Neural crest cell (in vitro differentiated cells): Measurements from ENCODE around the gene SLC36A4. TPM values are rescaled to one million over a fixed set of nuclear protein-coding genes. Genes with fewer than 3 reads are reported as not detected.

Source experiments
- DNase-seq: peaks from one replicate; pipeline ENCODE4 v3.0.0; 2021; ENCODE audit warnings: low read depth, mixed read lengths, low spot score
- H3K27ac Mint-ChIP-seq: one replicate; pipeline ENCODE4 v1.8.0; 2021; ENCODE audit warnings: mild to moderate bottlenecking, mixed read lengths; ENCODE audit not compliant: unreplicated experiment
- H3K27me3 Mint-ChIP-seq: 2 replicates; pipeline ENCODE4 v1.8.0; 2021; ENCODE audit warnings: low read depth, mild to moderate bottlenecking, mixed read lengths
- H3K36me3 Mint-ChIP-seq: 2 replicates; pipeline ENCODE4 v1.8.0; 2021; ENCODE audit warnings: low read depth, mild to moderate bottlenecking, mixed read lengths
- H3K4me1 Mint-ChIP-seq: 2 replicates; pipeline ENCODE4 v1.8.0; 2021; ENCODE audit warnings: mixed read lengths
- H3K4me3 Mint-ChIP-seq: one replicate; pipeline ENCODE4 v1.8.0; 2021; ENCODE audit warnings: mild to moderate bottlenecking, mixed read lengths
- H3K9me3 Mint-ChIP-seq: 2 replicates; pipeline ENCODE4 v1.8.0; 2021; ENCODE audit warnings: mixed read lengths
- CTCF ChIP-seq: fragments of 200-600 bp; sonication (generic); conservative IDR thresholded peaks from 2 replicates; pipeline ENCODE4 v1.5.0; 2021; ENCODE audit warnings: antibody characterized with exemption, mild to moderate bottlenecking
- total RNA-seq: library from RNA; stranded (reverse); gene quantifications from 2 replicates; pipeline ENCODE4 v1.2.1, GENCODE V29; 2021

Gene SLC36A4
- total RNA-seq, 1 donor from 2014 or later: 34.4 TPM

GRCh38 chr11:93128574-93128973 is 69.2 kb downstream of the SLC36A4 start:
- no peak for DNase-seq
- no peak for TF ChIP-seq CTCF
- no peaks in the 10 kb centered on the region for H3K9me3 Mint-ChIP-seq
- H3K4me1 Mint-ChIP-seq: peaks cover 3% of the 10 kb centered on the region
- H3K36me3 Mint-ChIP-seq: no peaks in the 10 kb centered on the region
- H3K4me3 Mint-ChIP-seq: no peak overlapping the region
- H3K27me3 Mint-ChIP-seq: no peaks in the 10 kb centered on the region
- H3K27ac Mint-ChIP-seq: no peak overlapping the region

GRCh38 chr11:93123351-93123898 is 74.4 kb downstream of the SLC36A4 start:
- Mint-ChIP-seq H3K4me3 (no peak overlapping the region), H3K27ac (no peak overlapping the region), H3K4me1 (no peaks in the 10 kb centered on the region), H3K36me3 (no peaks in the 10 kb centered on the region), H3K27me3 (no peaks in the 10 kb centered on the region), H3K9me3 (no peaks in the 10 kb centered on the region)
- no peak for DNase-seq
- TF ChIP-seq CTCF: no peak

DNA sequence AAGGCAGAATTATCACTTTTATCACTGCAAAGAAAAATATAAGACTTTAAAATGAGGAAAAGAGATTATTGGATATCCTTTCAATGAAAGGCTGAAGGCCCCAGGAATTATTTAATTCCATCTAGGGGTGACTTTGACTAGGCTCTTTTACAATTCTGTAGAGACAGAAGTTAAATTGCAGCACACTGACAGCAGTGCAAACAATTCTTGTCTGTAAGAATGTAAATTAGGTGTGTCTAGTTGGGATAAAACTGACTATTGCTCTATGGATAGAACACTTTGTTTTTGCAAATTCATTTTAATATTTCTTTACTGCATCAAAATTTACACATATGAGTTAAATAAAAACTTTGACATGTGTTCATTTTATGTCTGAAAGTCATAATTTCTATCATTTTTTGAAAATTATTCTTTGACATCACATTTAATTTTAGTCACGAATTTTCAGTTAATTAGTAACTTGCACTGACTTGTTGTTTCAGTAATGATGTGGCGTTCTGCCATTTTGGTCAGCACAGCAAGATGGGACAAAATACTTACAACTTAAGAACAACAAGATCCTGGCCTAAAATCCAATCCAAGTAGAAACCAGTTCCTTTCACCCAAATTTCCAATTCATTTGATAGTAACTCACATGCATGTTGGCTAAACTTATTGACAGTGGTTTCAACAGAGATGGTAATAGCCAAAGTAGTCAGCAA is 75.1 kb downstream of the SLC36A4 start:
- no peak for TF ChIP-seq CTCF
- H3K4me3 Mint-ChIP-seq: no peak overlapping the region
- no peaks in the 10 kb centered on the region for H3K9me3 Mint-ChIP-seq
- H3K36me3 Mint-ChIP-seq: no peaks in the 10 kb centered on the region
- peaks cover 2% of the 10 kb centered on the region for H3K4me1 Mint-ChIP-seq
- no peak overlapping the region for H3K27ac Mint-ChIP-seq
- no peaks in the 10 kb centered on the region for H3K27me3 Mint-ChIP-seq
- DNase-seq: no peak

DNA sequence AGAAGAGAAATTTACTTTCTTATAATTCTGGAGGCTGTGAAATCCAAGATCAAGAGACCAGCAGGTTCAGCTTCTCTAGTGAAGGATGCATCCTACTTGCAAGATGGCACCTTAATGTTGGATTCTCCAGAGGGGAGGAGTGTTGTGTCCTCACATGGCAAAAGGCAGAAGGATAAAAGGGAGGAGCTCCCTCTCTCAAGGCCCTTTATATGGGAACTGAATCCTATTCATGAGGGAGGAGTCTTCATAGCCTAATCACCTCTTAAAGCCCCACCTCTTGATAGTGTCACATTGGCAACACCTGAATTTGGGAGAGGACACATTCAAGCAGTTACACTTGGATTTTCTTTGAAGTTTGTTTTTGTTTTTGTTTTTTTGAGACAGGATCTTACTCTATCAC is 79.5 kb downstream of the SLC36A4 start:
- Mint-ChIP-seq H3K27ac (no peak overlapping the region), H3K36me3 (no peaks in the 10 kb centered on the region), H3K9me3 (no peaks in the 10 kb centered on the region), H3K27me3 (no peaks in the 10 kb centered on the region), H3K4me3 (no peak overlapping the region), H3K4me1 (peaks cover 13% of the 10 kb centered on the region)
- TF ChIP-seq CTCF: no peak
- DNase-seq: no peak

- H3K4me3 Mint-ChIP-seq: no peak overlapping the region
- no peaks in the 10 kb centered on the region for H3K9me3 Mint-ChIP-seq
- no peaks in the 10 kb centered on the region for H3K27me3 Mint-ChIP-seq
- TF ChIP-seq CTCF: no peak
- H3K36me3 Mint-ChIP-seq: no peaks in the 10 kb centered on the region
- peak overlapping the region; percentile 32 for H3K27ac Mint-ChIP-seq
- peaks cover 16% of the 10 kb centered on the region for H3K4me1 Mint-ChIP-seq
- no peak for DNase-seq
Measured at GRCh38 chr11:93117565-93117964, 80.2 kb downstream of the SLC36A4 start.
